TTC549 (cell line): ENCODE data around the gene XXYLT1.

Experiments used
- FAIRE-seq: peaks from 2 replicates; lab custom pipeline; 2012; peaks lifted over from hg19 to GRCh38; lab: Jason Lieb, UNC

XXYLT1 gene

DNA sequence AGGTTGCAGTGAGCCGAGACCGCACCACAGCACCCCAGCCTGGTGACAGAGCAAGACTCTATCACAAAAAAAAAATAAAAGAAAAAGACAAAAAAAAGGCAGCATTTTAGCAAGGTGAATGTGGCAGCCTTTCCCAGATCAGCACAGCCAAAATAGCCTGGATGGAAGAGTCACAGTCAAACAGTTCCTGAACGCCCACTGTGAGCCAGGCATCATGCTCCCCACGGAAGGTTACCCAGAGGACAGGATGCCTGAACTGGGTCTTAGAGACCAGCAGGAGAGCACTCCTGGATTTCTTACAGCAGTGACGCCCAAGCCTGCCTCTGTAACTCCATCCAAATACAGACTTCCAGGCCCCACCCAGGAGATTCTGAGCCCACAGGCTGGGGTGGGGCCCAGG lies 4.5 kb downstream of the XXYLT1 start:
- no peak for FAIRE-seq

- no peak for FAIRE-seq
These were observed 5.5 kb downstream of the XXYLT1 start for GRCh38 chr3:195265363-195265976.

DNA sequence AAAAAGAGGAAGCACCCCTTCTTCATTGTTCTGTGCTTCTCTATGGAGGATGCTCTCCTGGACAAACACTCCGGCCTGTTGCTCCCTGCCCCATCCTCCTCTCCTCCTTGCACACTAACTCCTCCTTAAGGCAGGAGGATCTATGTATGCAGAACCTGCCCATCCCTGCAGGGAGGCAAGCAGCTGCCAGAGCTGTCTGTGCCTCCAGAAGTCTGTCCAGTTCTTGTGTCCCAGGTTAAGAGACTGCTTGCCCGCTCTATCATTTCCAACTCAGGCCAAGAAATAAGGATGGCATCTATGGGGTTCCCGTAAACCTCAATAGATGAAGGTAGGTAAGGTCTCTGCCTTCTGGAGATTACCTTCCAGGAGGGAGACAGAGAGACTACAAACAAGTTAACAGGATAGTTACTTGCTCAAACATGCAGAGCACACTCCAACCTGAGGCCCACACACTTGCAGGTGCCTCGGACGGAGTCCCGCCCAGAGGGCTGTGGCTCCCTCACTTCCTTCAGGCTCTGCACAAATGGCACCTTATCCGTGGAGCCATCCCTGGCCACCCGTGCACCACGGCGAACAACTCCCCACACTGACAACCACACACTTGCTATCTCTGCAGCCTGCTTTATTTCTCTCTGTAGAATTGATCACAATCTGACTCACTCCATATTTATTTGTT lies 6.9 kb downstream of the XXYLT1 start:
- no peak for FAIRE-seq

DNA sequence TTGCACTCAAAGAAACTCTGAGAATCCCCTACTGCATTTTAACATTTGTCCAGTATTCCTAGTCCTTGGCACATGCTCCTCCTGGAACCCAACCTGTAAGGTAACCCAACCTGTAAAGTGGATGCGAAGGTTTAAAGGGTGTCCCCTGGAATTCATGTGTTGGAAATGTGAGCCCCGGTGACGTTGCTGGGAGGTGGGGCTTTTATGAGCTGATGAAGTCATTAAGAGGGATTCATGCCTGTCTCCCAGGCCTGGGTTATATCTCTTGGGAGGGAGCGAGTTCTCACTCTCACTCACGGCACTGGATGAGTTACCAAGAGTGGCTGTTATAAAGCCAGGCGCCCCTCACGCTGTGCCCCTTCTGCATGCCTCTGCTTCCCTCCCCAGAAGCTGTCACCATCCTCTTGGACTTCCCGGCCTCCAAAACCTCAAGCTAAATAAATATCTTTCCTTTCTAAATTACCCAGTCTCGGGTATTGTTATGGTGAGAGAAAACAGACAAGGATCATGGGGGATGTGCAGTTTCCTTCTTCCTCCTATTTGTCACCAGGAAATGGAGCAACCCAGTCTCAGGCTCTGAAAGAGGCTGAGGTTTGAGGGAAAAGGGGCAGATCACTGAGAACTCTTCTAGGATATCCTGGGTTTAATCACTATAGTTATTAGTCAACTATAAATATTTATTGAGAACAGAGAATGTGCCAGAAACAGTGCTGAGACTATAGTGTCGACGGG lies 7.6 kb downstream of the XXYLT1 start:
- no peak for FAIRE-seq

DNA sequence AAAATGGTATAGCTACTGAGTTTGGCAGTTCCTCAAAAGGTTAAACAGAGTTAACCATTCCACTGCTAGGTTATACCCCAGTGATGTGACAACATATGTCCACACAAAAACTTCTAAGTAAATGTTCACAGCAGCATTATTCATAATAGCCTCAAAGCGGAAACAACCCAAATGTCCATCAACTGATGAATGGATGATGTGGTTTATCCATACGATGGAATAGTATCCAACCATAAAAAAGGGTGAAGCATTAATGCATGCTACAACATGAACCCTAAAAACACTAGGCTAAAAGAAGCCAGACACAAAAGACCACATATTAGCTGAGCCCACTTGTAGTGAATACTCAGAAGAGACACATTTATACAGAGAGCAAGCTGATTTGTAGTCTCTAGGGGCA lies 9.0 kb downstream of the XXYLT1 start:
- FAIRE-seq, result no peak

GRCh38 chr3:195260280-195260905 lies 10.6 kb downstream of the XXYLT1 start:
- FAIRE-seq, result no peak

DNA sequence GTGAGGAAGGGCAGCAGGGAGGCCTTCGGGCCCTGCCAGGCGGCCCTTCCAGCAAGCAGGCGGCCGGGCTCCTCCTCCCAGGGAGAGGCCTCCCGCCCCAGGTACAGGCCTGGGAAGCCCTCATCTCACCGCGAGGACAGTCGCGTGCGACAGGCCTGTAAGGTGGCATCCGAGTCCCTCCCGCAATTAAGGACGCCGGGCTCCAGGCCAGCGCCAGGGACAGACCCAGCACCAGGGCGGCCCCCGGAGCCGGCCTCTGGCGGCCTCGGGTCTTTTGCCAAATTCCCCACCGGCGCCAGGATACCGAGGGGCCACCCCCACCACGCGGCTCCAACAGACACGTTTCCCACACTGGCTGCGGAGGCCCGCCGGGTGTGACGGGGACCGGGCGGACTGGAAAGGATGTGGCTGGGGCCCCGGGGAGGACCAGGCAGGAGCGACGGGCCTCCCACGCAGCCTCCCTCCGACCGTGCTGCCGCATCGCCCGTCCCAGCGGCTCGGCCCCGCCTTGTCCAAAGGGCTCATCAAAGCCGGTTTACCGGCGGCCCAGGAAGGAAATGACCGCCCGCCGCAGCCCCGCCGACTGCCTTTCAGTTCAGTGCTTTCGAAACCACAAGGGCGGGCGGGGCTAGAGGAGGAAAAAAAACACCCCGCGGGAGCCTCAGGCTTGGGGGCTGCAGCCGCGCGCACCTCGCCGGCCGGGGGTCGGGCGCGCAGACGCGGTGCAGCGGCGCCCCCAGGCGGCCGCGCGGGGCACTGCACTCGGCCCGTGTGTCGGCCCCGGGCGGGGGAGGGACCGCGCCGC lies 11.3 kb downstream of the XXYLT1 start:
- FAIRE-seq, result no peak

DNA sequence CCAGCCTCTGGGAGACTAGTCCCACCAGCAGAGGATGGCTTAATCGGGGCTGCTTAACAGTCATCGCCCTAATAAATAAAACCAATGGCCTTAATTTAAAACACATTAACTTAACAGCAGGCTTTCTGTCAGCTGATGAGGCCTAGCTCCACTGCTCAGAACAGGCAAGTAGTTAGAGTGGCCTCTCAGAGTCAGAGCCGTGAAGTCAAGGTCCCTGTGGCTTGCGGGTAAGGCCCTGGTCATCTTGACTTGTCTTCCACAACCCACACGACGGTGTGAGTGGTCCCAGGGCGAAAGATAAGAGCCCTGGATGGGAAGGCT lies 11.8 kb downstream of the XXYLT1 start:
- no peak for FAIRE-seq

DNA sequence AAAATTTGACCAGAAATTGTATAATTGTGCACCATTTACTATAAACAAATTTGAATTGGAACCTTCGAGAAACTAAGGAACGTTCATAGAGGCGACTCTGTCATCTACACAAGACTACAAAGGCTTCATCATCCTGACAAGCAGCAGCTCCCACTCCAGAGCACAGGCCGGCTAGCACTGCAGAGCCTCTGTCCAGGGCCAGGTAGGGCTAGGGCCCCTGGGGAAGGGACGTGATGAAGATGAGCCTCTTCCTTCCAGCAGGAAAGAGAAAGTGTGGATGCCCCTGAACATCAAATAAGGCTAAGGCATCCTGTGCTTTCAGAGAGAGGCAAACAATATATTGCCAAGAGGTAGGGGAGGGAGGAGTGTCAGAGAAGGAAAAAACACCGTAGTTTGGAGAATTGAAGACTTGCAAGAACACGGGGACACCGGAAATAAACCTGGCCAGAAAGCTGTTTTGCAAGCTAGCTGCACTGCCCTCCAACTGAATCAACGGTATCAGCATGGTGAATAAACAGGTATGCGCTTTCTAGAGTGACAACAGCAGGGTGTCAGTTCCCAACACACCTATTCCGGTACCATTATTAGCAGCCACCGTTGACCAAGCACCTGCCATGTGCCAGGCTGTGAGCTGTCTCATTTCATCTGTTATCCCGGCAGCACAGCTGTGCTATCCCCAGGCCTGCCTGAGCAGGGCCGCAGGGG lies 12.4 kb downstream of the XXYLT1 start:
- no peak for FAIRE-seq

GRCh38 chr3:195257454-195258448 lies 13.2 kb downstream of the XXYLT1 start:
- FAIRE-seq, result no peak

GRCh38 chr3:195256639-195257453 lies 14.1 kb downstream of the XXYLT1 start:
- no peak for FAIRE-seq

GRCh38 chr3:195255571-195256501 lies 15.1 kb downstream of the XXYLT1 start:
- no peak for FAIRE-seq

GRCh38 chr3:195255176-195255500 lies 15.8 kb downstream of the XXYLT1 start:
- FAIRE-seq, result no peak

DNA sequence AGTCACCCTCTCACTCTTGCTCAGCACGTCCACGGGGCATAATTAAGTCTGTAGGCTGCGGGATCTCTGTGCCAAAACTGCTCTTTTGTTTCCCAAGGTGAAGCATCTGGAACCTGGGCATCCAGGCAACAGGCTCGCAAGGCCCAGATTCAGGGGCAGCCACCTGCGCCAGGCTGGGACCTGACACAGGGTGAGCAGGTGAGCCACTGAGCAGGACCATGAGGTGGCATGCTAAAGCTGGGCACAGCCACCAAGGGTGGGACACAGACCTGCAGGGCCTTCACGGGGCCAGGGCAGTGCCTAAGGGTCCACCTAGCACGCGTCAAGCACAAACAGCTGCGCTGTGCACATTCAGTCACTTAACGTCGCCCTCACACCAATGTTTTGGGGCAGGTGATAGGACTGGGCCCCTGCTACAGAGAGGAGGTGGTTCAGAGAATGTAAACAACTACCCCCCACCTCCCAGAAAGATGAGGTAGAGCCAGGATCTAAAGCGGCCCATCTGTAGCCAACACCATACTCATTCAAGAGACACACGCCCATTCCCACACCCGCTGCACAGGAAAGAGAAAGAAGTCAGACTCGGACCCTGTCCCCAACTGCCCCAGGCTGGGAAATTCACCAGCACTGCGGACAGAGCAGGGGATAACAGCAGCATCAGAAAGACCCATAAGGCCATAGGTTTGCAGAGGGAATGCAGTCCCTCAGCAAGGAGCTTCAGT lies 16.3 kb downstream of the XXYLT1 start:
- no peak for FAIRE-seq

- FAIRE-seq, result no peak
These were observed 17.0 kb downstream of the XXYLT1 start for GRCh38 chr3:195253923-195254432.

GRCh38 chr3:195251336-195252065 lies 19.5 kb downstream of the XXYLT1 start:
- FAIRE-seq, result no peak
